Glutamatergic neuron (in vitro differentiated cells): ENCODE data around the gene MRM2. TPM values are rescaled to one million over a fixed set of nuclear protein-coding genes. Genes with fewer than 3 reads are reported as not detected.

Experiments used
- DNase-seq: peaks from one replicate; pipeline ENCODE4 v3.0.0; 2022
- H3K27ac Mint-ChIP-seq: one replicate; pipeline ENCODE4 v1.8.0; 2020; ENCODE audit warnings: mild to moderate bottlenecking, mixed read lengths, inconsistent platforms; ENCODE audit not compliant: unreplicated experiment
- H3K27me3 Mint-ChIP-seq: one replicate; pipeline ENCODE4 v1.8.0; 2020; ENCODE audit warnings: mild to moderate bottlenecking, moderate library complexity, mixed read lengths, inconsistent platforms; ENCODE audit not compliant: unreplicated experiment
- H3K36me3 Mint-ChIP-seq: one replicate; pipeline ENCODE4 v1.8.0; 2020; ENCODE audit warnings: mild to moderate bottlenecking, mixed read lengths, inconsistent platforms; ENCODE audit not compliant: unreplicated experiment
- H3K4me1 Mint-ChIP-seq: one replicate; pipeline ENCODE4 v1.8.0; 2020; ENCODE audit warnings: mild to moderate bottlenecking, low read depth, mixed read lengths, inconsistent platforms; ENCODE audit not compliant: unreplicated experiment
- H3K4me3 Mint-ChIP-seq: one replicate; pipeline ENCODE4 v1.8.0; 2020; ENCODE audit warnings: mild to moderate bottlenecking, mixed read lengths, inconsistent platforms; ENCODE audit not compliant: unreplicated experiment
- H3K9me3 Mint-ChIP-seq: one replicate; pipeline ENCODE4 v1.8.0; 2020; ENCODE audit warnings: mild to moderate bottlenecking, moderate library complexity, mixed read lengths, inconsistent platforms; ENCODE audit not compliant: unreplicated experiment
- CTCF ChIP-seq: fragments of 200-600 bp; sonication (generic); IDR thresholded peaks from one replicate; pipeline ENCODE4 v1.5.0; 2021; ENCODE audit not compliant: partially characterized antibody, unreplicated experiment
- microRNA-seq: library from miRNA; unstranded; fragments of <30 nt; microRNA quantifications from one replicate; pipeline ENCODE4, GENCODE V29; 2020; ENCODE audit not compliant: unreplicated experiment
- total RNA-seq: library from RNA; stranded (reverse); fragmentation: NEBNext Ultra II Directional; extraction: Animal tissue kit (Norgen Biotek cat#: 25700); gene quantifications from one replicate; pipeline ENCODE4 v1.2.1, GENCODE V29; 2021; ENCODE audit not compliant: unreplicated experiment

The MRM2 gene
- total RNA-seq, 1 donor from 2014 or later, result 28.1 TPM

- no peak for TF ChIP-seq CTCF
- Mint-ChIP-seq H3K27me3 (peaks cover 2% of the 10 kb centered on the region), H3K27ac (peak overlapping the region; percentile 92), H3K4me1 (peaks cover 27% of the 10 kb centered on the region), H3K4me3 (peak overlapping the region; percentile 31), H3K9me3 (peaks cover 2% of the 10 kb centered on the region), H3K36me3 (peaks cover 24% of the 10 kb centered on the region)
- no peak for DNase-seq
Observed at GRCh38 chr7:2185715-2186114, 56.3 kb downstream of the MRM2 start.

Small RNAs within 50 kb of the gene (microRNA-seq; reads per million reads assigned to microRNA genes)
- gene MIR6836, result 2.5 reads per million, percentile 17 among the genes with 10 or more reads in this experiment

Other genes with a start within 250 kb of the MRM2 start
- gene MAD1L1, start 9.3 kb downstream of the MRM2 start, total RNA-seq, result 57.6 TPM
- 19.5 TPM for gene NUDT1, start within 50 bp of the MRM2 start, total RNA-seq
- gene SNX8, start 72.2 kb upstream of the MRM2 start, total RNA-seq, result 22.2 TPM
- gene EIF3B, start 112.6 kb upstream of the MRM2 start, total RNA-seq, result 136 TPM
- 27.3 TPM for gene CHST12, start 161.4 kb upstream of the MRM2 start, total RNA-seq
- gene GRIFIN, start 234.2 kb upstream of the MRM2 start, total RNA-seq, result not detected